Measurements from ENCODE around the gene TDRD1.
A peak's percentile ranks its signal among the peaks of the same experiment; 100 is the strongest.

Gene TDRD1

GRCh38 chr10:114250236-114250635 is 71.1 kb downstream of the TDRD1 start:
- Histone ChIP-seq H3K4me1 (ENCODE audit: control insufficient read depth, insufficient read depth, low read length) (no peaks in the 10 kb centered on the region; the same call in 1 of the 2 replicates), H3K36me3 (ENCODE audit: control insufficient read depth, insufficient read depth, low read length) (no peaks in the 10 kb centered on the region), H3K27ac (ENCODE audit: low read depth, low read length) (no peak overlapping the region), H3K9ac (ENCODE audit: low read length) (no peak overlapping the region), H3K9me3 (ENCODE audit: control insufficient read depth, insufficient read depth, low read depth, low read length) (0 out of 2 replicates have a peak, but pooled peaks cover 2% of the 10 kb centered on the region), H3K4me3 (ENCODE audit: low read depth, low read length) (no peak overlapping the region), H3K27me3 (ENCODE audit: control insufficient read depth, insufficient read depth, low read length) (no peaks in the 10 kb centered on the region)

- H3K36me3 ChIP-seq (ENCODE audit: control insufficient read depth, insufficient read depth, low read length): no peaks in the 10 kb centered on the region
- H3K4me3 ChIP-seq (ENCODE audit: low read depth, low read length): no peak overlapping the region
- H3K27me3 ChIP-seq (ENCODE audit: control insufficient read depth, insufficient read depth, low read length): no peaks in the 10 kb centered on the region
- no peaks in the 10 kb centered on the region for H3K4me1 ChIP-seq (ENCODE audit: control insufficient read depth, insufficient read depth, low read length)
- H3K9ac ChIP-seq (ENCODE audit: low read length): no peak overlapping the region
- 0 out of 2 replicates have a peak, but pooled peaks cover 2% of the 10 kb centered on the region for H3K9me3 ChIP-seq (ENCODE audit: control insufficient read depth, insufficient read depth, low read depth, low read length)
- H3K27ac ChIP-seq (ENCODE audit: low read depth, low read length): no peak overlapping the region
These were observed 71.6 kb downstream of the TDRD1 start for GRCh38 chr10:114250716-114251115.

- Histone ChIP-seq H3K4me1 (ENCODE audit: control insufficient read depth, insufficient read depth, low read length) (no peaks in the 10 kb centered on the region), H3K27ac (ENCODE audit: low read depth, low read length) (no peak overlapping the region), H3K27me3 (ENCODE audit: control insufficient read depth, insufficient read depth, low read length) (no peaks in the 10 kb centered on the region), H3K36me3 (ENCODE audit: control insufficient read depth, insufficient read depth, low read length) (no peaks in the 10 kb centered on the region), H3K4me3 (ENCODE audit: low read depth, low read length) (no peak overlapping the region), H3K9me3 (ENCODE audit: control insufficient read depth, insufficient read depth, low read depth, low read length) (0 out of 2 replicates have a peak, but pooled peaks cover 2% of the 10 kb centered on the region), H3K9ac (ENCODE audit: low read length) (no peak overlapping the region)
These were observed 72.9 kb downstream of the TDRD1 start for GRCh38 chr10:114252092-114252491.

- Histone ChIP-seq H3K27ac (ENCODE audit: low read depth, low read length) (no peak overlapping the region), H3K4me3 (ENCODE audit: low read depth, low read length) (no peak overlapping the region), H3K36me3 (ENCODE audit: control insufficient read depth, insufficient read depth, low read length) (no peaks in the 10 kb centered on the region), H3K9me3 (ENCODE audit: control insufficient read depth, insufficient read depth, low read depth, low read length) (0 out of 2 replicates have a peak, but pooled peaks cover 2% of the 10 kb centered on the region), H3K9ac (ENCODE audit: low read length) (no peak overlapping the region), H3K27me3 (ENCODE audit: control insufficient read depth, insufficient read depth, low read length) (no peaks in the 10 kb centered on the region), H3K4me1 (ENCODE audit: control insufficient read depth, insufficient read depth, low read length) (peaks cover 5% of the 10 kb centered on the region; the same call in 1 of the 2 replicates)
These were observed 73.7 kb downstream of the TDRD1 start for GRCh38 chr10:114252883-114253282.

- 0 out of 2 replicates have a peak, but pooled peaks cover 2% of the 10 kb centered on the region for H3K9me3 ChIP-seq (ENCODE audit: control insufficient read depth, insufficient read depth, low read depth, low read length)
- H3K27me3 ChIP-seq (ENCODE audit: control insufficient read depth, insufficient read depth, low read length): no peaks in the 10 kb centered on the region
- peaks cover 8% of the 10 kb centered on the region; the same call in 1 of the 2 replicates for H3K4me1 ChIP-seq (ENCODE audit: control insufficient read depth, insufficient read depth, low read length)
- no peak overlapping the region for H3K27ac ChIP-seq (ENCODE audit: low read depth, low read length)
- H3K9ac ChIP-seq (ENCODE audit: low read length): no peak overlapping the region
- H3K36me3 ChIP-seq (ENCODE audit: control insufficient read depth, insufficient read depth, low read length): no peaks in the 10 kb centered on the region
- no peak overlapping the region for H3K4me3 ChIP-seq (ENCODE audit: low read depth, low read length)
These were observed 76.1 kb downstream of the TDRD1 start for GRCh38 chr10:114255227-114255626.

- no peak overlapping the region for H3K9ac ChIP-seq (ENCODE audit: low read length)
- 0 out of 2 replicates have a peak, but pooled peaks cover 2% of the 10 kb centered on the region for H3K9me3 ChIP-seq (ENCODE audit: control insufficient read depth, insufficient read depth, low read depth, low read length)
- no peaks in the 10 kb centered on the region for H3K36me3 ChIP-seq (ENCODE audit: control insufficient read depth, insufficient read depth, low read length)
- no peak overlapping the region for H3K27ac ChIP-seq (ENCODE audit: low read depth, low read length)
- H3K4me3 ChIP-seq (ENCODE audit: low read depth, low read length): no peak overlapping the region
- peaks cover 8% of the 10 kb centered on the region; the same call in 1 of the 2 replicates for H3K4me1 ChIP-seq (ENCODE audit: control insufficient read depth, insufficient read depth, low read length)
- no peaks in the 10 kb centered on the region for H3K27me3 ChIP-seq (ENCODE audit: control insufficient read depth, insufficient read depth, low read length)
These were observed 77.0 kb downstream of the TDRD1 start for GRCh38 chr10:114256008-114256765.

- peaks cover 8% of the 10 kb centered on the region; the same call in 1 of the 2 replicates for H3K4me1 ChIP-seq (ENCODE audit: control insufficient read depth, insufficient read depth, low read length)
These were observed 77.7 kb downstream of the TDRD1 start for GRCh38 chr10:114256822-114257221.

GRCh38 chr10:114257498-114257897 is 78.3 kb downstream of the TDRD1 start:
- H3K4me3 ChIP-seq (ENCODE audit: low read depth, low read length): no peak overlapping the region
- H3K27ac ChIP-seq (ENCODE audit: low read depth, low read length): no peak overlapping the region
- no peaks in the 10 kb centered on the region for H3K27me3 ChIP-seq (ENCODE audit: control insufficient read depth, insufficient read depth, low read length)
- no peaks in the 10 kb centered on the region for H3K36me3 ChIP-seq (ENCODE audit: control insufficient read depth, insufficient read depth, low read length)
- peak overlapping the region; percentile 45 for H3K9ac ChIP-seq (ENCODE audit: low read length)
- peaks cover 11% of the 10 kb centered on the region; the same call in 1 of the 2 replicates for H3K4me1 ChIP-seq (ENCODE audit: control insufficient read depth, insufficient read depth, low read length)
- 0 out of 2 replicates have a peak, but pooled peaks cover 2% of the 10 kb centered on the region for H3K9me3 ChIP-seq (ENCODE audit: control insufficient read depth, insufficient read depth, low read depth, low read length)

More at GRCh38 chr10:114256822-114257221, 77.7 kb downstream of the TDRD1 start:
- 0 out of 2 replicates have a peak, but pooled peaks cover 2% of the 10 kb centered on the region for H3K9me3 ChIP-seq (ENCODE audit: control insufficient read depth, insufficient read depth, low read depth, low read length)
- H3K27me3 ChIP-seq (ENCODE audit: control insufficient read depth, insufficient read depth, low read length): no peaks in the 10 kb centered on the region
- no peak overlapping the region for H3K27ac ChIP-seq (ENCODE audit: low read depth, low read length)
- no peaks in the 10 kb centered on the region for H3K36me3 ChIP-seq (ENCODE audit: control insufficient read depth, insufficient read depth, low read length)
- no peak overlapping the region for H3K9ac ChIP-seq (ENCODE audit: low read length)
- no peak overlapping the region for H3K4me3 ChIP-seq (ENCODE audit: low read depth, low read length)

- Histone ChIP-seq H3K9me3 (ENCODE audit: control insufficient read depth, insufficient read depth, low read depth, low read length) (no peaks in the 10 kb centered on the region), H3K9ac (ENCODE audit: low read length) (peak overlapping the region; percentile 45), H3K36me3 (ENCODE audit: control insufficient read depth, insufficient read depth, low read length) (no peaks in the 10 kb centered on the region), H3K4me1 (ENCODE audit: control insufficient read depth, insufficient read depth, low read length) (peaks cover 13% of the 10 kb centered on the region; the same call in 1 of the 2 replicates), H3K27ac (ENCODE audit: low read depth, low read length) (no peak overlapping the region; the same call in 1 of the 2 replicates), H3K27me3 (ENCODE audit: control insufficient read depth, insufficient read depth, low read length) (no peaks in the 10 kb centered on the region), H3K4me3 (ENCODE audit: low read depth, low read length) (no peak overlapping the region)
These were observed 79.2 kb downstream of the TDRD1 start for GRCh38 chr10:114258274-114258840.

GRCh38 chr10:114259824-114260223 is 80.7 kb downstream of the TDRD1 start:
- peaks cover 13% of the 10 kb centered on the region; the same call in 1 of the 2 replicates for H3K4me1 ChIP-seq (ENCODE audit: control insufficient read depth, insufficient read depth, low read length)
- no peak overlapping the region for H3K4me3 ChIP-seq (ENCODE audit: low read depth, low read length)
- no peaks in the 10 kb centered on the region for H3K36me3 ChIP-seq (ENCODE audit: control insufficient read depth, insufficient read depth, low read length)
- H3K9ac ChIP-seq (ENCODE audit: low read length): no peak overlapping the region
- no peaks in the 10 kb centered on the region for H3K9me3 ChIP-seq (ENCODE audit: control insufficient read depth, insufficient read depth, low read depth, low read length)
- no peak overlapping the region for H3K27ac ChIP-seq (ENCODE audit: low read depth, low read length)
- H3K27me3 ChIP-seq (ENCODE audit: control insufficient read depth, insufficient read depth, low read length): no peaks in the 10 kb centered on the region

- no peaks in the 10 kb centered on the region for H3K27me3 ChIP-seq (ENCODE audit: control insufficient read depth, insufficient read depth, low read length)
- H3K27ac ChIP-seq (ENCODE audit: low read depth, low read length): no peak overlapping the region
- no peak overlapping the region for H3K4me3 ChIP-seq (ENCODE audit: low read depth, low read length)
- H3K9me3 ChIP-seq (ENCODE audit: control insufficient read depth, insufficient read depth, low read depth, low read length): no peaks in the 10 kb centered on the region
- peaks cover 13% of the 10 kb centered on the region; the same call in 1 of the 2 replicates for H3K4me1 ChIP-seq (ENCODE audit: control insufficient read depth, insufficient read depth, low read length)
- no peaks in the 10 kb centered on the region for H3K36me3 ChIP-seq (ENCODE audit: control insufficient read depth, insufficient read depth, low read length)
- H3K9ac ChIP-seq (ENCODE audit: low read length): no peak overlapping the region
These were observed 81.2 kb downstream of the TDRD1 start for GRCh38 chr10:114260366-114260765.
